Placental pericyte (primary cell): ENCODE measurements around the gene OR8G5. TPM values are rescaled to one million over a fixed set of nuclear protein-coding genes. Genes with fewer than 3 reads are reported as not detected.

ENCODE experiments used
- total RNA-seq: library from RNA; depleted of rRNA; stranded (reverse); fragments of >200 nt; gene quantifications from 2 replicates; pipeline ENCODE4 v1.2.3, GENCODE V29; 2012

The OR8G5 gene
- total RNA-seq, result not detected in 2 replicates

GRCh38 chr11:124256076-124256475 is at the start of gene OR8G5:
TSS of gene OR8G5 (plus strand) at chr11:124256376. CDS start at chr11:124264932, 8,556 bp downstream.

GRCh38 chr11:124240621-124241397 is 15.4 kb upstream of the OR8G5 start, which contains the start of gene OR8G1:
TSS of gene OR8G1 (plus strand) at chr11:124241095. CDS start at chr11:124249676, 8,581 bp downstream.

GRCh38 chr11:124313849-124314248 is 57.7 kb downstream of the OR8G5 start, which contains the start of gene OR8D1:
TSS of gene OR8D1 (minus strand) at chr11:124313949. CDS start at chr11:124310766, 3,183 bp downstream.

Other genes starting within 250 kb of the OR8G5 start
- not detected in 2 replicates for gene OR10G4, start 243.4 kb upstream of the OR8G5 start, total RNA-seq
- gene OR10G9, start 233.4 kb upstream of the OR8G5 start, total RNA-seq, result not detected in 2 replicates
- gene OR10G8, start 229.6 kb upstream of the OR8G5 start, total RNA-seq, result not detected in 2 replicates
- gene OR10G7, start 215.1 kb upstream of the OR8G5 start, total RNA-seq, result not detected in 2 replicates
- gene VWA5A, start 140.9 kb upstream of the OR8G5 start, total RNA-seq, result 1.5 and 25.2 TPM in 2 replicates
- under 0.01 TPM in 2 replicates for gene OR10D3, start 73.0 kb upstream of the OR8G5 start, total RNA-seq
- gene OR8G1, start 15.3 kb upstream of the OR8G5 start, total RNA-seq, result not detected in 2 replicates
- not detected in 2 replicates for gene OR8D1, start 57.6 kb downstream of the OR8G5 start, total RNA-seq
- not detected in 2 replicates for gene OR8D2, start 63.8 kb downstream of the OR8G5 start, total RNA-seq
- gene OR8B2, start 128.1 kb downstream of the OR8G5 start, total RNA-seq, result not detected in 2 replicates
- not detected in 2 replicates for gene OR8B3, start 142.6 kb downstream of the OR8G5 start, total RNA-seq
- not detected in 2 replicates for gene OR8B4, start 168.5 kb downstream of the OR8G5 start, total RNA-seq
- gene OR8B8, start 189.3 kb downstream of the OR8G5 start, total RNA-seq, result not detected in 2 replicates